PC-3 (cell line): ENCODE results near the gene FKBP15.

Experiments used
- EZH2 ChIP-seq: fragments of 300-600 bp; sonication (generic); IDR thresholded peaks from one replicate; pipeline ENCODE4 v1.6.1; 2017; ENCODE audit warnings: antibody characterized with exemption, mild to moderate bottlenecking, low read length; ENCODE audit not compliant: unreplicated experiment
- EZH2phosphoT487 ChIP-seq: fragments of 300-600 bp; sonication (generic); IDR thresholded peaks from 2 replicates; pipeline ENCODE4 v1.6.1; 2018; ENCODE audit warnings: mild to moderate bottlenecking, antibody characterized with exemption, low read length, borderline replicate concordance
- TF ChIP-seq, protein P1 (sequence below): fragments of 300-600 bp; sonication (generic); conservative IDR thresholded peaks from 2 replicates; pipeline ENCODE4 v1.5.1; 2017; ENCODE audit warnings: antibody characterized with exemption, low read depth, mild to moderate bottlenecking, low read length

DNA sequence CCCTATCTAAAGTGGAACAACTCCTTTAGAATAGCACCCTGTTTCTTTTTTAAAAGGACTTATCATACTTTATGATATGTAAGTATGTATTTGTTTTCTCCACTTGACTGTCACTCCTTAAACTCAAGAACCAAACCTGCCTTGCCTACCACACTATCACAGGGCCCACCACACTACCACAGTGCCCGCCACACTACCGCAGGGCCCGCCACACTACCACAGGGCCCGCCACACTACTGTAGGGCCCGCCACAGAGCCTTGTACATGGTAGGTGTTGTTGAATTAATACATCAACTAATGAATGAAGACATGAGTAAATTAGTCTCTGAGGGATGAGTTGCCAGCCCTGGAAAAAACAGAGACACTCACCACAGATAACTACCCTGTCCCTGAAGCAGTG, 52.3 kb downstream of the FKBP15 start:
- TF ChIP-seq, protein P1, sequence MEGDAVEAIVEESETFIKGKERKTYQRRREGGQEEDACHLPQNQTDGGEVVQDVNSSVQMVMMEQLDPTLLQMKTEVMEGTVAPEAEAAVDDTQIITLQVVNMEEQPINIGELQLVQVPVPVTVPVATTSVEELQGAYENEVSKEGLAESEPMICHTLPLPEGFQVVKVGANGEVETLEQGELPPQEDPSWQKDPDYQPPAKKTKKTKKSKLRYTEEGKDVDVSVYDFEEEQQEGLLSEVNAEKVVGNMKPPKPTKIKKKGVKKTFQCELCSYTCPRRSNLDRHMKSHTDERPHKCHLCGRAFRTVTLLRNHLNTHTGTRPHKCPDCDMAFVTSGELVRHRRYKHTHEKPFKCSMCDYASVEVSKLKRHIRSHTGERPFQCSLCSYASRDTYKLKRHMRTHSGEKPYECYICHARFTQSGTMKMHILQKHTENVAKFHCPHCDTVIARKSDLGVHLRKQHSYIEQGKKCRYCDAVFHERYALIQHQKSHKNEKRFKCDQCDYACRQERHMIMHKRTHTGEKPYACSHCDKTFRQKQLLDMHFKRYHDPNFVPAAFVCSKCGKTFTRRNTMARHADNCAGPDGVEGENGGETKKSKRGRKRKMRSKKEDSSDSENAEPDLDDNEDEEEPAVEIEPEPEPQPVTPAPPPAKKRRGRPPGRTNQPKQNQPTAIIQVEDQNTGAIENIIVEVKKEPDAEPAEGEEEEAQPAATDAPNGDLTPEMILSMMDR: no peak
- TF ChIP-seq EZH2 (no peak), EZH2phosphoT487 (no peak)
